Suppressor macrophage treated with lipopolysaccharide for 4 hours (primary cell): Measurements from ENCODE around the gene PSKH1.
"Not testable (repeated sequence)": the region's sequence is repeated elsewhere in the genome, so short reads cannot be mapped to it uniquely, and the experiment has no call there.

ENCODE experiments used
- DNase-seq: peaks from one replicate; pipeline ENCODE4 v3.0.0-alpha.2; 2020

PSKH1 gene

GRCh38 chr16:67892375-67892774 is 679 bp upstream of the PSKH1 start:
- DNase-seq, result no peak

GRCh38 chr16:67893743-67894399 is 817 bp downstream of the PSKH1 start:
- no peak for DNase-seq

GRCh38 chr16:67897231-67897630 is 4.2 kb downstream of the PSKH1 start:
- no peak for DNase-seq

GRCh38 chr16:67901734-67902133 is 8.7 kb downstream of the PSKH1 start:
- no peak for DNase-seq

- no peak for DNase-seq
Observed at GRCh38 chr16:67902831-67903230, 9.8 kb downstream of the PSKH1 start.

- no peak for DNase-seq
Observed at GRCh38 chr16:67907397-67908180, 14.5 kb downstream of the PSKH1 start.

GRCh38 chr16:67909056-67909742 is 16.1 kb downstream of the PSKH1 start:
- DNase-seq, result no peak

GRCh38 chr16:67910158-67910557 is 17.1 kb downstream of the PSKH1 start:
- no peak for DNase-seq

- no peak for DNase-seq
Observed at GRCh38 chr16:67914758-67915495, 21.9 kb downstream of the PSKH1 start.

GRCh38 chr16:67915496-67915769 is 22.4 kb downstream of the PSKH1 start:
- DNase-seq, result not testable (repeated sequence)

- no peak for DNase-seq
Observed at GRCh38 chr16:67915831-67916723, 23.0 kb downstream of the PSKH1 start.

- DNase-seq, result no peak
Observed at GRCh38 chr16:67917140-67917851, 24.2 kb downstream of the PSKH1 start.

- DNase-seq, result peak; percentile 67
Observed at GRCh38 chr16:67917852-67918236, 24.8 kb downstream of the PSKH1 start.

GRCh38 chr16:67919622-67920221 is 26.7 kb downstream of the PSKH1 start:
- no peak for DNase-seq

- no peak for DNase-seq
Observed at GRCh38 chr16:67922221-67922620, 29.2 kb downstream of the PSKH1 start.

- DNase-seq, result no peak
Observed at GRCh38 chr16:67922740-67923139, 29.7 kb downstream of the PSKH1 start.

- DNase-seq, result no peak
Observed at GRCh38 chr16:67923414-67924116, 30.5 kb downstream of the PSKH1 start.

GRCh38 chr16:67924140-67924906 is 31.3 kb downstream of the PSKH1 start:
- DNase-seq, result no peak

- DNase-seq, result no peak
Observed at GRCh38 chr16:67926181-67926750, 33.2 kb downstream of the PSKH1 start.
